Trophoblast cell (in vitro differentiated cells and primary cell): ENCODE data around the gene FYB1.

Experiments used
- DNase-seq, 2 donors: peaks; one replicate each; pipeline ENCODE4 v3.0.0-alpha.2; 2016
- H2AFZ ChIP-seq: 2 replicates; pipeline ENCODE4 v1.6.1; 2013; ENCODE audit warnings: low read length, moderate library complexity, mild to moderate bottlenecking; ENCODE audit not compliant: insufficient read depth, poor library complexity
- H2AK5ac ChIP-seq: 2 replicates; pipeline ENCODE4 v1.6.1; 2013; ENCODE audit warnings: mild to moderate bottlenecking, low read length
- H2BK120ac ChIP-seq: 2 replicates; pipeline ENCODE4 v1.6.1; 2013; ENCODE audit warnings: low read length, mild to moderate bottlenecking, moderate library complexity; ENCODE audit not compliant: insufficient read depth, poor library complexity
- H2BK12ac ChIP-seq: 2 replicates; pipeline ENCODE4 v1.6.1; 2013; ENCODE audit warnings: mild to moderate bottlenecking, low read length, moderate library complexity
- H2BK5ac ChIP-seq: 2 replicates; pipeline ENCODE4 v1.6.1; 2013; ENCODE audit warnings: low read length, low read depth, moderate library complexity, mild to moderate bottlenecking; ENCODE audit not compliant: poor library complexity
- H3K14ac ChIP-seq: 2 replicates; pipeline ENCODE4 v1.6.1; 2013; ENCODE audit warnings: mild to moderate bottlenecking, low read length
- H3K18ac ChIP-seq: 2 replicates; pipeline ENCODE4 v1.6.1; 2013; ENCODE audit warnings: mild to moderate bottlenecking, low read length
- H3K23ac ChIP-seq: 2 replicates; pipeline ENCODE4 v1.6.1; 2013; ENCODE audit warnings: low read length
- H3K27ac ChIP-seq: 2 replicates; pipeline ENCODE4 v1.5.1; 2013; ENCODE audit warnings: low read depth, mild to moderate bottlenecking, inconsistent platforms, low read length, moderate library complexity
- H3K27me3 ChIP-seq: 2 replicates; pipeline ENCODE4 v1.6.1; 2013; ENCODE audit warnings: inconsistent platforms, mild to moderate bottlenecking, low read length, moderate library complexity; ENCODE audit not compliant: insufficient read depth
- H3K36me3 ChIP-seq, 2 experiments: 1 replicate in 1 of 2; 2 replicates in 1 of 2; pipeline ENCODE4 v1.6.1; 2013; ENCODE audit warnings: low read length in 2 of 2, mild to moderate bottlenecking in 2 of 2, moderate library complexity in 1 of 2; ENCODE audit not compliant: insufficient read depth in 2 of 2, control insufficient read depth in 1 of 2
- H3K4ac ChIP-seq: 2 replicates; pipeline ENCODE4 v1.6.1; 2013; ENCODE audit warnings: low read depth, mild to moderate bottlenecking, low read length, moderate library complexity
- H3K4me1 ChIP-seq, 2 experiments: 1 replicate in 1 of 2; 2 replicates in 1 of 2; pipeline ENCODE4 v1.6.1; 2013; ENCODE audit warnings: low read length in 2 of 2, mild to moderate bottlenecking in 2 of 2, moderate library complexity in 1 of 2; ENCODE audit not compliant: insufficient read depth in 2 of 2, control insufficient read depth in 1 of 2
- H3K4me2 ChIP-seq: 2 replicates; pipeline ENCODE4 v1.6.1; 2013; ENCODE audit warnings: inconsistent platforms, mild to moderate bottlenecking, low read length, moderate library complexity
- H3K4me3 ChIP-seq: 2 replicates; pipeline ENCODE4 v1.5.1; 2013; ENCODE audit warnings: mild to moderate bottlenecking, low read depth, low read length, inconsistent platforms
- H3K79me1 ChIP-seq: one replicate; pipeline ENCODE4 v1.6.1; 2013; ENCODE audit warnings: low read length
- H3K79me2 ChIP-seq: 2 replicates; pipeline ENCODE4 v1.6.1; 2013; ENCODE audit warnings: low read length, mild to moderate bottlenecking; ENCODE audit not compliant: control insufficient read depth, insufficient read depth, poor library complexity
- H3K9ac ChIP-seq: 2 replicates; pipeline ENCODE4 v1.6.1; 2013; ENCODE audit warnings: mild to moderate bottlenecking, low read length
- H3K9me3 ChIP-seq: 2 replicates; pipeline ENCODE4 v1.6.1; 2013; ENCODE audit warnings: low read depth, mild to moderate bottlenecking, control low read depth, inconsistent platforms, low read length; ENCODE audit not compliant: insufficient read depth
- H4K12ac ChIP-seq: 2 replicates; pipeline ENCODE4 v1.6.1; 2013; ENCODE audit warnings: low read depth, mild to moderate bottlenecking, low read length, moderate library complexity
- H4K8ac ChIP-seq: 2 replicates; pipeline ENCODE4 v1.6.1; 2013; ENCODE audit warnings: low read depth, mild to moderate bottlenecking, low read length, moderate library complexity
- H4K91ac ChIP-seq: one replicate; pipeline ENCODE4 v1.6.1; 2013; ENCODE audit warnings: low read depth, mild to moderate bottlenecking, low read length, moderate library complexity
- WGBS: extraction: QIAGEN DNeasy Blood & Tissue Kit; methylation state at CpG from one replicate; pipeline ENCODE4 v1.1.7; 2013; ENCODE audit warnings: missing lambda C conversion rate; ENCODE audit not compliant: insufficient read length, insufficient coverage; ENCODE audit errors: extremely low coverage; 5-methylcytosine and 5-hydroxymethylcytosine counted together

Gene FYB1

DNA sequence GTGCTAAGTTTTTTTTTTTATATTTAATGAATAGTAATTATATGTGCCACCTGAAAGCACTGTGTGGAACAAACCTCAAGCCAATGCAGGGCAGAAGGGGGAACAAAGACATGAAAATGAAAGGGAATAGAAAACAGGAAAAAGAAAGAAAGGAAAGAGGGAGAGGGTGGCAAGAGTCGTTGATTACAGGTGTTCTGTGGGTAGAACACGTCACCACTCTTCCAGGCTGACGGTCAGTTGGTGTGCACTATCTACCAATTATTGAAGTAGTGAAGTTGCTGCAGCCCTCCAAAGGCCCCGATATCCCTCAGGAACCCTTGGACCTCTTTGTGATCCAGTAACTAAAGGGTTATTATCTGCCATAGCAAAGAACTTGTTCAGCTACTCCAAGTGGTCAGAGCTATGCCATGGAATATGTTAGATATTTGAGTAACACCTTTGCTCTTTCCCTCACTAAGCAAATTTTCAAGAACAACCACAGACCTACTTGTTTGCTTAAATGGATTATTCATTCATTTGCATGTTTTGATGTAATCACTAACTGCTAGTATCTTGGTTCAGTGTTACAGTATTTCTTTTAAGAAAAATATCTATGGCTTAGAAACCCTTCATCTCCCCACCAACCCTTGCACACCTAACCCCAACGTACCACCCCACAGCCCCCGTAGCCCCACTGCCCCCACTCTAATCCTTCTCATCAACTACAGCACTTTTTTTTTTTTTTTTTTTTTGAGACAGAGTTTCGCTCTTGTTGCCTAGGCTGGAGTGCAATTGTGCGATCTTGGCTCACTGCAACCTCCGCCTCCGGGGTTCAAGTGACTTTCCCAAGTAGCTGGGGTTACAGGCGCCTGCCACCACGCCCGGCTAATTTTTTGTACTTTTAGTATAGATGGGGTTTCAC, 31.3 kb downstream of the FYB1 start:
- WGBS, result no CpG with 5 or more reads among the region's 13 CpGs
- DNase-seq, result peak in 1 of 2 donors; percentile 62

DNA sequence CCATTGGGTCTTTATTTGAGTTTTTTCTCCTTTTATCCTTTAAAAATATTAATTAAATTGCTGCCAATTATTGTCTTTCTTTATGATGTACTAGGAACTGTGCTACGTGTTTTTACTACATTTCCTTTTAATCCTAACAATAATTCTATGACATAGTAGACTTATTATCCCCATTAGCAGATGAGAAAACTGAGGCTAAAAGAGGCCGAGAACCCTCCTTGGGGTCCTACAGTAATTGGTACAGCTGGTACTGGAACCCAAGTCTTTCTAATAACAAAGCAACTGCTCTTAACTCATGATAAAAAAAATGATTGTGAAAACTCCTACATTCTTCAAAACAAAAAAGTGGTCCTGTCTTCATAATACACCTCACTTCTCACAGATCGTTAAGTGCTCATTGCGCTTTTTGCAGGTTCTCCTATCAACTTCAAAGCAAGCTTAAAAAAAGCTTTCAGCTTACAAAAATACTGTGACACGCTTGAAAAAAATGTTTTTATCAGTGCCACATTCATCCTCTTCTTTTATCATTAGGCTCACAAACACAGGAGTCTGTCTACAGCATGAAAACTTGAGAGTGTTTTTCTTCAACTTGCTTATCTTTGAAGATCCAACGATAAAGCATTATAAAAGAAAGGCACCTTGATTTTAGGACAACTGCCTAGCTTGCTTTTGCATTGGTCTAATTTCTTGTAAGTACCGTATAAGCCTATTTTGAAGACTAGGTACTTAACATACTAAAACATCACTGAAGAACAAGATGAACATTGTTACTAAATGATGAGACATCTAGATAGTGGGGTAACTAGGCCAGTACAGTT, 32.4 kb downstream of the FYB1 start:
- no CpG with 5 or more reads among the region's 7 CpGs for WGBS

More for the DNA sequence above, 31.3 kb downstream of the FYB1 start:
- H3K36me3 ChIP-seq, result no peaks in the 10 kb centered on the region
- H2BK12ac ChIP-seq, result no peak overlapping the region
- H3K27ac ChIP-seq, result no peak overlapping the region
- H3K4me3 ChIP-seq, result no peak overlapping the region
- no peak overlapping the region for H4K12ac ChIP-seq
- H2AFZ ChIP-seq, result no peak overlapping the region
- H3K23ac ChIP-seq, result no peak overlapping the region
- no peaks in the 10 kb centered on the region for H3K27me3 ChIP-seq
- H2AK5ac ChIP-seq, result no peak overlapping the region
- no peak overlapping the region for H4K91ac ChIP-seq
- H3K79me2 ChIP-seq, result no peaks in the 10 kb centered on the region
- H2BK5ac ChIP-seq, result no peak overlapping the region
- H3K18ac ChIP-seq, result no peak overlapping the region
- no peak overlapping the region for H3K4me2 ChIP-seq
- H2BK120ac ChIP-seq, result no peak overlapping the region
- no peak overlapping the region for H4K8ac ChIP-seq
- no peak overlapping the region for H3K14ac ChIP-seq
- no peaks in the 10 kb centered on the region for H3K9me3 ChIP-seq
- H3K9ac ChIP-seq, result no peak overlapping the region
- H3K4me1 ChIP-seq, result peaks cover 4% of the 10 kb centered on the region in 2 experiments
- no peak overlapping the region for H3K4ac ChIP-seq
- no peaks in the 10 kb centered on the region for H3K79me1 ChIP-seq

DNA sequence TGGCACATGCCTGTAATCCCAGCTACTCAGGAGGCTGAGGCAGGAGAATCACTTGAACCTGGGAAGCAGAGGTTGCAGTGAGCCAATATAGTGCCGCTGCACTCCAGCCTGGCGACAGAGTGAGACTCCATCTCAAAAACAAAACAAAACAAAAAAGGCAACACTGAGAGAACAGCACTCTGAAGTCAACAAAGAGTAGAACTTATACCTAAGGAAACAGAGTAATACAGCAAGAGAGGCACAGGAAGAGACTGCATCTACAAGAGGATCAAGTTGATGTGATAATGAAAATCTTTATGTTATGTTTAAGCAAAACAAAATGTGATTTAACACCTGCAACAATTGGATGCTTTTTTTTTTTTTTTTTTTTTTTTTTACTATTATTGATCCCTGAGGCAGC, 33.1 kb downstream of the FYB1 start:
- H2BK120ac ChIP-seq, result no peak overlapping the region
- H4K91ac ChIP-seq, result no peak overlapping the region
- H2BK12ac ChIP-seq, result no peak overlapping the region
- no peaks in the 10 kb centered on the region for H3K9me3 ChIP-seq
- H2AK5ac ChIP-seq, result no peak overlapping the region
- no peak overlapping the region for H3K23ac ChIP-seq
- no peak overlapping the region for H3K14ac ChIP-seq
- no peaks in the 10 kb centered on the region for H3K79me1 ChIP-seq
- no peak overlapping the region for H3K9ac ChIP-seq
- no peak overlapping the region for H2AFZ ChIP-seq
- no peak overlapping the region for H2BK5ac ChIP-seq
- no peak overlapping the region for H3K4me2 ChIP-seq
- no peaks in the 10 kb centered on the region for H3K79me2 ChIP-seq
- no peak overlapping the region for H4K8ac ChIP-seq
- H3K4me3 ChIP-seq, result no peak overlapping the region
- H3K4me1 ChIP-seq, result no peaks in the 10 kb centered on the region
- H4K12ac ChIP-seq, result no peak overlapping the region
- WGBS, result no CpG with 5 or more reads among the region's 2 CpGs
- no peak for DNase-seq
- H3K36me3 ChIP-seq, result no peaks in the 10 kb centered on the region
- H3K4ac ChIP-seq, result no peak overlapping the region
- no peaks in the 10 kb centered on the region for H3K27me3 ChIP-seq
- no peak overlapping the region for H3K27ac ChIP-seq
- no peak overlapping the region for H3K18ac ChIP-seq

More for the DNA sequence above, 32.4 kb downstream of the FYB1 start:
- H2BK5ac ChIP-seq, result no peak overlapping the region
- H4K91ac ChIP-seq, result no peak overlapping the region
- no peaks in the 10 kb centered on the region for H3K27me3 ChIP-seq
- H3K23ac ChIP-seq, result no peak overlapping the region
- no peak overlapping the region for H3K4ac ChIP-seq
- H3K36me3 ChIP-seq, result no peaks in the 10 kb centered on the region
- H3K79me1 ChIP-seq, result no peaks in the 10 kb centered on the region
- H4K8ac ChIP-seq, result no peak overlapping the region
- H3K18ac ChIP-seq, result no peak overlapping the region
- no peak overlapping the region for H3K4me3 ChIP-seq
- no peaks in the 10 kb centered on the region for H3K4me1 ChIP-seq
- no peak overlapping the region for H4K12ac ChIP-seq
- no peaks in the 10 kb centered on the region for H3K79me2 ChIP-seq
- no peak overlapping the region for H2BK120ac ChIP-seq
- H2AK5ac ChIP-seq, result no peak overlapping the region
- no peak overlapping the region for H3K14ac ChIP-seq
- no peak overlapping the region for H3K9ac ChIP-seq
- DNase-seq, result no peak
- H3K9me3 ChIP-seq, result no peaks in the 10 kb centered on the region
- no peak overlapping the region for H3K4me2 ChIP-seq
- H2AFZ ChIP-seq, result no peak overlapping the region
- H3K27ac ChIP-seq, result no peak overlapping the region
- no peak overlapping the region for H2BK12ac ChIP-seq

DNA sequence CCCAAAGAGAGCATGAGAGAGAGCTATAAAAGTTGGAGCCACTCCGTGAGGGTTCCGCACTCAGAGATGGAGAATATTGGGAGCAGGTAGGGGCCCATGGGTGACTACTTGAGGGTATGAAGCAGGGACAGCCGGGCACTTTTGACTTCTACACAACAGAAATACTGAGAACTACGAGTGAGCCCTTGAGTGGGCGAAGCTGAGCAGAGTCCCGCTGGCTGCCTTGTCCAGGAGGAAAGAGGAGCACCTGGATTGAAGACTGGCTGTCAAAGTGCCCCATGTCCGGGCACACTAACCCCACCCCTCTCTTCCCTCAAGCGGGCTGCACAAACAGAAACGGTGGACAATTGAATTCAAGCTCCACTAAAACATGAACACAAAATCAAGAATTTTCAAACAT, 33.6 kb downstream of the FYB1 start:
- Histone ChIP-seq H4K8ac (no peak overlapping the region), H3K79me2 (no peaks in the 10 kb centered on the region), H3K27me3 (no peaks in the 10 kb centered on the region), H3K36me3 (no peaks in the 10 kb centered on the region), H3K9me3 (no peaks in the 10 kb centered on the region), H4K91ac (no peak overlapping the region), H3K4me1 (no peaks in the 10 kb centered on the region), H2BK5ac (no peak overlapping the region), H2AK5ac (no peak overlapping the region), H3K4me2 (no peak overlapping the region), H2BK12ac (no peak overlapping the region), H3K79me1 (no peaks in the 10 kb centered on the region), H4K12ac (no peak overlapping the region), H3K23ac (no peak overlapping the region), H2BK120ac (no peak overlapping the region), H3K9ac (no peak overlapping the region), H2AFZ (no peak overlapping the region), H3K27ac (no peak overlapping the region), H3K4ac (no peak overlapping the region), H3K14ac (no peak overlapping the region), H3K18ac (no peak overlapping the region), H3K4me3 (no peak overlapping the region)
- WGBS, result no CpG with 5 or more reads among the region's 9 CpGs
- no peak for DNase-seq
